NOMO-1 (cell line): ENCODE results near the gene ANKS1A.
"Not testable (repeated sequence)": the region's sequence is repeated elsewhere in the genome, so short reads cannot be mapped to it uniquely, and the experiment has no call there.

Experiments
- DNase-seq, 2 experiments: peaks; one replicate each; lab custom pipeline; 2025; ENCODE audit not compliant: unreplicated experiment in 2 of 2; lab: John Stamatoyannopoulos, UW

The ANKS1A gene

DNA sequence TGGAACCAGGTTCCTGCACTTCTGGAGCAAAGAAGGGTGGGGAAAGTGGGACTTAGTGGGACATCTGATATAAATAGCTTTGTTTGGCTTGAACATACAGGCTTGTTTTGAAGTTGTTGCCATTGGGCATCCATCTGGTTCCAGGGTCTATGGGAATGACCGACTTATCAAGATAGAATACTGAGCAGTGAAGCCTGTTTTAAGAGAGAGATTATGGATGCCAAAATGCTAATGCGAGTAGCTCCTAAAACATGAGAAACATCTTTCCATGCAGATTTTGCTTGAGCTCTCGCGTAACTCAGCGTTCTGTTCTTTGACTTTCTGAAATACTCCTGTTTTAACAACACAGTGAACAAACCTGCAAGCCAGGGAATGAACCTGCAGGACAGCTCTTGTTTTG, 98.5 kb downstream of the ANKS1A start:
- no peak for DNase-seq

DNA sequence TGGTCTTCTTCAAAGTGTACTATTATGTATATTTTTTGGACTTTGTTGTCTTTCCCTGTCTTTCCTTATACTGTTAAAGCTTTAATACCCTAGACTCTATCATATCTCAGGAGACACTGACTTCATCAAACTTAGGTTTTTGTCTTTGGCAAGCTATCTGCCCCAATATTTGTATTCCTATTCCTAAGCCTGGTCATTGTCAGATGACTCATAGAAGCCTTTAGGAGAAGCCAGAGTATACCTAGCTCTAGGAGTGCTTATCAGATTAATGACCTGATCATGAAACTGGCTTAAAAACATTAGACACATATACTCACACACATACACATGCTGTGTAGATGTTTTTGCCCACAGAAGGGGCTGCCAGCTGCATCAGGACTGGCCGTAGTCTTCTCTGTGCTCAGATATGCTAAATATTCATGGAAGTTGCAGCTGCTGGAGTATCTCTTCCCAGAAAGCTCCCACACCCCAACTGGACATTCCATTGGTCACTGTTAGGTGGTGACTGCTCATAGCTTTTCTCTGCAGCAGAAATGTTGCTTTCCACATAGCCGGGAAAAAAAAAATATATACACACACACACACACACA, 102.0 kb downstream of the ANKS1A start:
- no peak for DNase-seq

DNA sequence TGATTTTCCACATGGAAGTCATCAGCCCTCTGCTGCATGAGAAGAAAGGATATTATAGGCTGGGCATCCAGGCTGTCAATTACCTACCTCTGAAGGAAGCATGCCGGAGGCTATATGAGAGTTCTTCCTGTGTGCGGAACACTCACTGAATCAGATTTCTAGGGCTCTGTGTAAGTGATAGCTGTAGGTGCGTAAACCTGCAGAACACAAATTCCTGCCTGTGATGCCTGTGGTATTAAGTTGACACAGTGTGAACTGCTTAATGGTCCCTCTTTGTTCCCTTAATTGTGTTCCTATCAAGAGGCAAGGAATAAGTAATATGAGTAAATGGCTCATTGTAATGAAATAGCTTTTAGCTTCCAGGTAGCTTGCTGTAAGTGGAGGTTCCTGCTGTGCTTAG, 103.3 kb downstream of the ANKS1A start:
- no peak for DNase-seq

DNA sequence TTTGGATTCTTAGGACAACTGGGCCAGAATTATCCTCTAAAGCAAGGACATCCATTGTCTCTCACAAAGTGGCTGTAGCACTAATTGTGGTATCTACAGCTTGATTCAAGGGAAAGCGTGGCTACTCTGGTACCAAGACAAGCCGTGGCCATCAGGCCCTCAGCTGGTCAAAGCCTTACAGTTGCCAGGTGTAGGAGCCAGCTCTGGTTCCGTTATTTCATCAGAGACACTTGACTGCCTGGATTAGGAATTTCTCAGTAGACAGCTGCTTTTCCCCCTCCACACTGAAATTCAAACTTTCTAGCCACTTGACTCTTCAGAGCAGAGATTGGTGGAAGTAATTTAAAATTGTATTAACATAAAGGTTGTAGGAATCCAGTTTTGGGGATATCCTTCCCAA, 104.2 kb downstream of the ANKS1A start:
- no peak for DNase-seq

DNA sequence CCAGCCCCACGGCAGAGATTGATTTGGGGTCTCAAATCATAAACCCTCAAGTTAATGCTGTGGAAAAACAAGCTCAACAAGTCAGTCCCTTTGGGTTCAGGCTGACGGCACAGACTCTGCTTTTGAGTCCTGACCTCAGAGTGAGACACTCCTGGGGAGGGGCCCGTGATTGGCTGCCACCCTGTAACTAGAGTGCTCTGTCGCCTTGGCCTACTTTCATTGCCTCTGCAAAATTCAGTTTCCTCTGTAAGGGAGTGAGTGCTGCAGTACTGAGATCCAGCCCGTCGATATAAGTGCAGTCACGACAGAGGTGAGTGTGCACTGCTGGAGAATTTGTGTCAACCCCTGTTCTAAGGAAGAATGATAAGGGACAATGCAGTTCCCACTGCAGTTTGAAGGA, 105.6 kb downstream of the ANKS1A start:
- DNase-seq, result no peak

DNA sequence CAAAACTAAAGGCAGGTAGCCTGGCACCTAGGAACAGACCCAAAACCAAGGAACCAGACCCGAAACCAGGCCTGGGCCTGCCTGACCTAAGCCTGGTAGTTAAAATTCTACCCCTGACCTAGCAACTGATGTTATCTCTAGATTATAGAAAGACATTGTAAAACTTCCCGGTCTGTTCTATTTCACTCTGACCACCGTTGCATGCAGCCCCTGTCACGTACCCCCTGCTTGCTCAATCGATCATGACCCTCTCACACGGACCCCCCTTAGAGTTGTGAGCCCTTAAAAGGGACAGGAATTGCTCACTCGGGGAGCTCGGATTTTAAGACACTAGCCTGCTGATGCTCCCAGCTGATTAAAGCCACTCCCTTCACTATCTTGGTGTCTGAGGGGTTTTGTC, 109.4 kb downstream of the ANKS1A start:
- DNase-seq, result not testable (repeated sequence)

DNA sequence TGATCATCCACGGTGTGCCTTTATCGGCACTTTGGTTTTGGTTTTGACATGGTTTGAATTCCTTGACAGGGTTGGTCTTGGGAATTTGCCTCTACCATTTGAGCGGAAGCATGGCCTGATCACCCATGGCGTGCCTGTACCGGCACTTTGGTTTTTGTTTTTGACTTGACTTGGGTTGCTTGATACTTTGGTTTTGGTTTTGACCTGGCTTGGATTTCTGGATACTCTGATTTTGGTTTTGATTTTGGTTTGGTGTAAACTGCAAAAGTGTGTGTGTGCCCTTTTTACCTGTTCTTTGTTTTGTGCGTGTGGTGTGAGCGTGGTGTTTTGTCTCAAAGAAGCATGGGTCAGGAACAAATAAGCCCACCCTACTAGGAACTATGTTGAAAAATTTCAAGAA, 110.1 kb downstream of the ANKS1A start:
- not testable (repeated sequence) for DNase-seq

DNA sequence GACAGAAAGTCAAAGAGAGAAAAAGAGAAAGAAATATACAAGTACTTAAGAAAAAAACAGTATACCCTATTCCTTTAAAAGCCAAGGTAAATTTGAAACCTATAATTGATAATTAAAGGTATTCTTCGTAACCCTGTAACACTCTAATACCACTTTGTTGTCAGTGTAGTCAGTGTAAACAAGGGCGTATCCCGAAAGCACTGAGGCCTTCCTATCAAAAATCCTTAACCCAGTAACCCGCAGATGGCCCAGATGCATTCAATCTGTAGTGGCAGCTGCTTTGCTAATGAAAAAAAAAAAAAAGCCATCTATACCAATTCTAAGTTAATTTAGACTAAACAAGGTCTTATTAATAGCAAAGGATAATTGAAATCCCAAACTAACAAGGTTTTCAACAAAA, 110.9 kb downstream of the ANKS1A start:
- DNase-seq, result not testable (repeated sequence)

DNA sequence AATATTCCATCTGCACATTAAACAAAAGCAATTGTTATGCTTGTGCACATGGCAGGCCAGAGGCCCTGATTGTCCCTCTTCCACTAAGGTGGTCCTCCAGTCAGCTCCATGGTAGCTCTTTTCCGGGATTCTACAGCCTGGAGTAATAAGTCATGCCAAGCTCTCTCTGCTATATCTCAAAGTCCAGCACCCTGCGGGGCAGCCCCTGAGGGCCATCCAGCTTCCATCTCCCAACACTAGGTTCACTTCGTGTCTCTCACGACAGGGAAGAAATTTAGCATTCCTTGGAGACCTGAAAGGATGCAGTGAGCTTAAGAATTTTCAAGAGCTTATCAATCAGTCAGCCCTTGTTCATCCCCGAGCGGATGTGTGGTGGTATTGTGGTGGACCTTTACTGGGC, 112.3 kb downstream of the ANKS1A start:
- not testable (repeated sequence) for DNase-seq

DNA sequence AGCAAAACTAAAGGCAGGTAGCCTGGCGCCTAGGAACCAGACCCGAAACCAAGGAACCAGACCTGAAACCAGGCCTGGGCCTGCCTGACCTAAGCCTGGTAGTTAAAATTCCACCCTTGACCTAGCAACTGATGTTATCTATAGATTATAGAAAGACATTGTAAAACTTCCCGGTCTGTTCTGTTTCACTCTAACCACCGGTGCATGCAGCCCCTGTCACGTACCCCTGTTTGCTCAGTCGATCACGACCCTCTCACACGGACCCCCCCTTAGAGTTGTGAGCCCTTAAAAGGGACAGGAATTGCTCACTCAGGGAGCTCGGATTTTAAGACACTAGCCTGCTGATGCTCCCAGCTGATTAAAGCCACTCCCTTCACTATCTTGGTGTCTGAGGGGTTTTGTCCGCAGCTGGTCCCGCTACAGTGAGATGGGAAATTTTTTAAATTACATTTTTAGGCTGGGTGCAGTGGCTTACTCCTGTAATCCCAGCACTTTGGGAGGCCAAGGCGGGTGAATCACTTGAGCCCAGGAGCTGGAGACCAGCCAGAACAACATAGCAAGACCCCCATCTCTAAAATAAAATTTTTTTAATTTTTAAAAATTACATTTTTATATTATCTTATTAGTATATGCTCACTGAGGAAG, 115.0 kb downstream of the ANKS1A start:
- DNase-seq, result not testable (repeated sequence)

DNA sequence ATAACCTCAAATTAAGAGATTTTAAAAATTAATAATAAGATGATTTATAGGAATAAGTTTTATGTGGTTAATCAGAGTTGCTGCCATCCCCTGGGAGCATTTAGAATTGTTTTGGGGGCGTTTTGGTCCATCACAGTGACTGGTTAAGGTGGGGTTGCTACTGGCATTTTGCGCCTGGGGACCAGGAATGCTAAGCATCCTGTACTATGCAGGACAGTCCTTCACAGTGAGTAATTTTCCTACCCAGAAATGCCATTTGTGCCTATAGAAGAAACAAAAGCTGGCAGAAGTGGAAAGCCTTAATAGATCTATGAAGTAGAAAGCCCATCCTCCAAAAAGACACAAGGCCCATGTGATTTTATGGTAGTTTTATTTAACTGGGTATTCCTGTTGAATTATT, 118.0 kb downstream of the ANKS1A start:
- DNase-seq, result no peak

DNA sequence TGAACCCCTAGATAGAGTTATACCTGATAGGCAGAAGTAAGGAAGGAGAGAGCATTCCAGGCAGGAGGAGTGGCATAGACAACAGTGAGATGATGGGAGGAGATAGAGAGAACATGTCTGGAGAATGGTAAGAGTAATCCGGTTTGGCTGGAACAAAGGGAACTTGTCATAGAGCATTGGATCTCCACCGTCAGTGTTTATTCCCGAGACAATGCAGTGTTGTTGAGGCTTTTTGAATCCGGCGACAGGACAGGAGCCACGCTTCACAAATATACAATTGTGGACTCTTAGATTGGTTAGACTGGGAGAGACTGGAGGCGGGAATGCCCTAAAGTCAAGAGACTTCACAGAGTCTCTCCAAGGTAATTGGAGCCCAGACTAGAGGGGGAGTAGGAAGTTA, 119.8 kb downstream of the ANKS1A start:
- DNase-seq, result no peak

DNA sequence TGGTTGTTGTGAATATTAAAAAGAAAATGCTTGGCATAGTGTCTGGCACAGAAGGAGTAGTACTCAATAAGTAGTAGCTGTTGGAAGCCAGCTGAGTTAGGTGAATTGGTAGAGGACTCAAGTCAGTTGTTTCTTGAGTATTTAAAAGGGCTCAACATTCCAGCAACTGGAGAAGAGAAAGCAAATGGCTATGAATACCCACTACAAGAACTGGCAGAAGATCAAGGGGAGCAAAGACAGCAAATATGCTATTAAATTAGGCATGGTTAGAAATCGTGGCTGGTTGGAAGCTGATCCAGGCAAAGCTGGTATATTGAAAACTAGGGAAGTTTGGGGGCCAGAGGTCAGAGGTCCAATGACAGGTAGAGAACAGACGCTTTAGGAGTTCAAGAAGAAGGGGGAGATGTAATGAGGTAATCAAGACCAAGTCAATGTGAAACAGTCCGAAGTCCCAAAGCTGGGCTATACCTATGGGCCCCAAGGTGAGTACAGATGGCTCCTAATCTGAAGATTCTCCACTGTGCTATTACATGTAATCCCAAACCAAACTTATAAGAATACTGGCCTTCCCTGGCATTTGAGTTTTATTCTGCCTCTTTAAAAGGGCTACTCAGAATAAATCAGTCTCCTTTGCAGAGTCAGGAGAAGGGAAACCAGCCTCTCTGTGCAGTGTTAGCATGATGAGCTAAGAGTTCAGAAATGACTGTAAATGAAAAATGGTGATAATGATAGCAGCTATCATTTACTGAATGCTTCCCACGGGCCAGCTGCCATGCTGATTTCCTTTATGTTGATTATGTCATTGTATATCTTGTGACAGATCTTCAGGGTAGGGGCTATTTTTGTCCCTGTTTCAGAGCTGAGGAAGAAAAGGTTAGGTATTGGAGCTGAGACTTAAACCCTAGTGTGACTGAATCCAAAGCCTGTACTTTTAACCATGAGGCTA, 122.3 kb downstream of the ANKS1A start:
- no peak for DNase-seq

DNA sequence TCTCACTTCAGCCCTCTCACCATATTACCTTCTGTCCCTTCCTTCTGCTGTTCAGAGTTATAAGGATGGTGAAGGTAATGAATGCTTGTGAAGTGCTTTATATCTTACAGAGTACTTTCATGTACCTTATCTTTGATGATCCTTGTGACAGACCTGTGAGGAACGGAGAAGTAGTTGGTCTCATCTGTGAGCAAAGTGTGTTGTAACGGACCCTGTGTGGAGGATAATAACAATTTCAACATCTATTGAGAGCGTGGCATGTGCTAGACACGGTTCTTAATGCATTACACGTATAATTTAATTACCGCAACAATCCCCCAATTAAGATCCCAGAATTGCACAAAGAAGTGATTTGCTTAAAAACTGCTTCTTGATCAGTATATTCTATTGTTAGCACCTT, 124.6 kb downstream of the ANKS1A start:
- DNase-seq, result peak in 1 of 2 experiments; percentile 6

DNA sequence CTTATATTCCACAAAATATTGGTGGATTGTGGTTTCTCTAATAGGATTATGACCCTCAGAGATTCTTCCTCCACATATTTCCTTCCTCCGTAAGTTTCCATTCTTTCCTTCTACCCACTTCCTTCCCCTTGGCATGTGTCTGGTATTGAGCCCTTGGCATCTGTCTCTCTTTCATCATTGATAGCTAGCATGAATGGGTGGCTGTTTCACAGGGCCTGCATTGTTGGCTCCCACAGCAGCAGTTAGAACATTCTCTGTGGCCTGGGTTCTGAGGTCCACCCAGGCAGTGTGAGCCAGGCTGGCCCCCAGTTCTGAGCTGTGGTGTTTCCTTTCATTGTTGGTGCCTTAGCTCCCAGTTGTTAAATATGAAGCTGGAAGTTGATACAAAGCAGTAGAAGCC, 125.3 kb downstream of the ANKS1A start:
- DNase-seq, result no peak

DNA sequence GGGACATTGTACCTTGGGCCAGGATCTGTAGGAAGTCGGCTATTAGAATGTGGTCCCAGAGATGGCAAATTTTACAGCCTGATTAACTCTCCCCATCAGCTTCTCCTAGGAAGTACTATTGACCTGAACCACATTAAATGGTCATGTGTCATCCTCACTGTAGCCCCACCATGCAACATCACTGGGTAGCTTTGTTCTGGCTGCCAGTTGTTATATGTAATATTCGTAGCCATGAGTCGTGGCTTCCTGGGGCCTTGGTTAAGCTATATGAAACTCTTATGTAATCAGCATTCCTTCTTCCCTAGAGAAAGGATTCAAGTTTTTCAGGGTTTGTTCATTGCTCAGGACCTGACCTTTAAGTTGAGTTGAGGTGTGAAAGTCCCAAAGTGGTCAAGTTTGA, 125.7 kb downstream of the ANKS1A start:
- no peak for DNase-seq

DNA sequence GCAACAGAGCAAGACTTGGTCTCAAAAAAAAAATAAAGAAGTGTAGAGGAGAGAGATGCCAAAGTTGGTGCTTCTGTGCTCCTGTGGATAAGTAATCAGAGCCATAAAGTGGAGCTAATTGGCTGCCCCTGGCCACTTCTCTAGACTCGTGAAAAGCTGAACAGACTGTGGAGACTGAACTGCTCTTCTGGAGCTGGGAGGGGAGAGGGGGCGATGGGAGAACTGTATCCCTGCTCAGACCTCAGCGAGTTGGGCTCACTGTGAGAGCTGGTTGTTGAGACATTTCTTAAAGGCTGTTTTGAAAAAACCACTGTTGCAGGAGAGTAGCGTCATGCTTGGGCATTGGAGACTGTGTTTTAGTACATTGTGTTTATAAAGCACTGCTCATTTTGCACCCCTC, 126.4 kb downstream of the ANKS1A start:
- no peak for DNase-seq

DNA sequence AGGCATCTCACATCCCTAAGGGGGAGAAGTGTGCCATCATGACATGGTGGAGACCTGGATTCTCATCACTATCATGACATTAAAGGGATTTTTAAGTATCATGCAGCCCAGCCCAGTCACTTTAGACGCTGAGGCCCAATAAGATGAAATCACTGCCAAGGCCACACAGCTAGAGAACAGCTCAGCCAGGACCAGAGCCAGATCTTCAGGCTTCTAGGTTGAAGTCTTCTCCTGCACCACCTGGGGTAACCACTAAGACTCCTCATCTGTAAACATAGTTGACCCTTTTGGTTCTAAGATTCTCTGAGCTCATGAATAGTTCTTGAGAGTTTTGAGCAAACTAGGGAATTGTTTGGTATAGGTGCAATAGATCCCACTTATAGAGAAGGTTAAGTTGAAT, 126.9 kb downstream of the ANKS1A start:
- no peak for DNase-seq

DNA sequence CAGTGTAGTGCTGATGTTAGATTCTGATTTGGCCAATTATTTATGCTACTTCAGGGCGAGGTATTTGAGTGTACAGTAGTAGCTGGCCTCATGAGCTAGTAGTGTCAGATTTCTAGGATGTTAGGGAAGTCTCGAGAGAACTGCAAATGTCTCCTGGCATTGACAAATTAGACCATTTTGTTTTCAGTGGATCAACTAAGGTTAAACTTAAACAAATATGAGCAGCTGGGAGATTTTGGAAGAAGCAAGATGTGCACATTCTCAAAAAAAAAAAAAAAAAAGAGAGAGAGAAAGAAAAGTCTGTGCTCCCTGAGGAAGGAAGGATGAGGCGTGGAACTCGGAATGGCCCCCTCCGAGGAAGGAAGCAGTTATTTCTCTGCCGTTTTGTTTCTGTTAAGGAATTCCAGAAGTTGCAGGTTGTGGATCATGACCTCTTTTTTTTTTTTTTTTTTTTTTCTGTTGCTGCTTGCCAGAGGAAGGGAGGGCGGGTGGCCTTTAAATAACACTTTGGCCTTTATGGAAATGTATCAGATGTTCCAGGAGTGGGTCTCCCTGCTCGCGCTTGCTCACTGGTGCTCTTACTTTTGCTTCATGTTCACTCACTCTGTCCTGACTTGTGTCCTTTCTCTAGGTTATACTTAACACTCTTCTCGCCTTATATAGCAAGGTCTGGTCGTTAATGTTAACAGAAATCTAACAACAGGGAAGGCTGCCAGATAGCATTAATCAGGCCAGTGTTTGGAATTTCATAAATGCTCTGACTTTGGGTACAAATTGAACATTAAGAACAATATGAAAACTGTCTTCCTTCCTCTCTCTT, 127.7 kb downstream of the ANKS1A start:
- no peak for DNase-seq

DNA sequence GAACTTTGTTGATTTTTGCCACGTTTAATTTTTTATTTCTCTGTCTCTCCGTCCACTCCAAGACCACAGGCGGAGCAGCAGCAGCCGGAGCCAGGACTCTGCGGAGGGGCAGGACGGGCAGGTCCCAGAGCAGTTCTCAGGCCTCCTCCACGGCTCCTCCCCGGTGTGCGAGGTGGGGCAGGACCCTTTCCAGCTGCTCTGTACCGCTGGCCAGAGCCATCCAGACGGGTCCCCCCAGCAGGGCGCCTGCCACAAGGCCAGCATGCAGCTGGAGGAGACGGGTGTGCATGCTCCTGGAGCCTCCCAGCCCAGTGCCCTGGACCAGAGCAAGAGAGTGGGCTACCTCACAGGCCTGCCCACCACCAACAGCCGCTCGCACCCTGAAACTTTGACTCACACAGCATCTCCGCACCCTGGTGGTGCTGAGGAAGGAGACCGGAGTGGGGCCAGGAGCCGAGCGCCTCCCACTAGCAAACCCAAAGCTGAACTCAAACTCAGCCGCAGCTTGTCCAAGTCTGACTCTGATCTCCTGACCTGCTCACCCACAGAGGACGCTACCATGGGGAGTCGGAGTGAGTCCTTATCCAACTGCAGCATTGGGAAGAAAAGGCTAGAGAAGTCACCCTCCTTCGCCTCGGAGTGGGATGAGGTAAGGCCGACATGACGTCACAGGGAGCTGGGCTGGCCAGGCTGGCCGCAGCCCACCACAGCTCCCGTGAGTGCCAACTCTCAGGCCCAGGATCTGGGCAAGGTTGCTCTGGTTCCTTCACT, 128.5 kb downstream of the ANKS1A start:
- DNase-seq, result no peak
